HFFc6 (cell line): ENCODE measurements around the gene KRT222. TPM values are rescaled to one million over a fixed set of nuclear protein-coding genes. Genes with fewer than 3 reads are reported as not detected.

ENCODE experiments used
- DNase-seq: peaks from one replicate; pipeline ENCODE4 v3.0.0-alpha.2; 2018
- H3K27ac Mint-ChIP-seq: 2 replicates; pipeline ENCODE4 v1.8.0; 2020; ENCODE audit warnings: mild to moderate bottlenecking, mixed read lengths
- H3K27me3 Mint-ChIP-seq: 2 replicates; pipeline ENCODE4 v1.8.0; 2021; ENCODE audit warnings: mild to moderate bottlenecking, moderate library complexity, mixed read lengths; ENCODE audit not compliant: insufficient read depth
- H3K36me3 Mint-ChIP-seq: 2 replicates; pipeline ENCODE4 v1.8.0; 2021; ENCODE audit warnings: low read depth, mixed read lengths
- H3K4me1 Mint-ChIP-seq: 2 replicates; pipeline ENCODE4 v1.8.0; 2020; ENCODE audit warnings: low read depth, mixed read lengths
- H3K4me3 Mint-ChIP-seq: 2 replicates; pipeline ENCODE4 v1.8.0; 2020; ENCODE audit warnings: mild to moderate bottlenecking, moderate library complexity, mixed read lengths
- H3K9me3 Mint-ChIP-seq: 2 replicates; pipeline ENCODE4 v1.8.0; 2020; ENCODE audit warnings: mild to moderate bottlenecking, mixed read lengths
- total RNA-seq, 6 experiments: library from RNA; stranded (reverse); fragmentation: NEBNext Ultra II Directional; extraction: Animal tissue kit (Norgen Biotek cat#: 25700); gene quantifications; 2 replicates in 1 of 6; 3 replicates in 5 of 6; pipeline ENCODE4 v1.2.3, GENCODE V29; 2021
- TF ChIP-seq, protein P1 (sequence below): fragments of 200-600 bp; sonication (generic); IDR thresholded peaks from 2 replicates; pipeline ENCODE4 v1.5.0; 2021; ENCODE audit warnings: antibody characterized with exemption, mild to moderate bottlenecking

The KRT222 gene
- total RNA-seq, 6 experiments from 2014 or later = not detected

DNA sequence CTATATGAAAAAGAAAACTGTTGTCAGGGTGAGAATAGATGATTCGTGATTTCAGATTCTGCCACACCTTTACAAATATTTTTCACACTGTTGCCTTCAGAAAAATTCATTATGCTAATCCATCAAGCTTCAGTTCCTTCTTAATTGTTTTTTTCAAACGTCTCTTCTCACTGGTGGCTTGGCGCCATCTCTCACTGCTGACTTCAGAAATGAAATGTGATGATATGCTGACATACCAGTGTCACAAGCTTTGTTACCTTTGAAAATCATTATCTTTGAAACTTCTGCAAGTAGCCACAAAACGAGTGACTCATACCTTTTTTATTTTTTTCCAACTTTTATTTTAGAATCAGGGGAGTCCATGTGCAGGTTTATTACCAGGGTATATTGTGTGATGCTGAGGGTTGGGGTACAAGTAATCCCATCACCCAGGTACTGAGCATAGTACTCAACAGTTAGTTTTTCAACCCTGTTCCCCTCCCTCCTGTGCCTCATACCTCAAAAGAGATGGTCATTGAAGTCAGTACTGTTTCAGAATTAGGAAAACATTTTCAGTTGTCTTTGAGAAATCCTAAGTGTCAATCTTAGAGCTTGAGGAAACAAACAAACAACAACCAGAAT, 14.0 kb upstream of the KRT222 start:
- Mint-ChIP-seq H3K9me3 (no peaks in the 10 kb centered on the region), H3K4me1 (no peaks in the 10 kb centered on the region), H3K27me3 (peaks cover 36% of the 10 kb centered on the region), H3K4me3 (no peak overlapping the region), H3K27ac (no peak overlapping the region), H3K36me3 (no peaks in the 10 kb centered on the region)
- TF ChIP-seq, protein P1, sequence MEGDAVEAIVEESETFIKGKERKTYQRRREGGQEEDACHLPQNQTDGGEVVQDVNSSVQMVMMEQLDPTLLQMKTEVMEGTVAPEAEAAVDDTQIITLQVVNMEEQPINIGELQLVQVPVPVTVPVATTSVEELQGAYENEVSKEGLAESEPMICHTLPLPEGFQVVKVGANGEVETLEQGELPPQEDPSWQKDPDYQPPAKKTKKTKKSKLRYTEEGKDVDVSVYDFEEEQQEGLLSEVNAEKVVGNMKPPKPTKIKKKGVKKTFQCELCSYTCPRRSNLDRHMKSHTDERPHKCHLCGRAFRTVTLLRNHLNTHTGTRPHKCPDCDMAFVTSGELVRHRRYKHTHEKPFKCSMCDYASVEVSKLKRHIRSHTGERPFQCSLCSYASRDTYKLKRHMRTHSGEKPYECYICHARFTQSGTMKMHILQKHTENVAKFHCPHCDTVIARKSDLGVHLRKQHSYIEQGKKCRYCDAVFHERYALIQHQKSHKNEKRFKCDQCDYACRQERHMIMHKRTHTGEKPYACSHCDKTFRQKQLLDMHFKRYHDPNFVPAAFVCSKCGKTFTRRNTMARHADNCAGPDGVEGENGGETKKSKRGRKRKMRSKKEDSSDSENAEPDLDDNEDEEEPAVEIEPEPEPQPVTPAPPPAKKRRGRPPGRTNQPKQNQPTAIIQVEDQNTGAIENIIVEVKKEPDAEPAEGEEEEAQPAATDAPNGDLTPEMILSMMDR = no peak
- no peak for DNase-seq

GRCh38 chr17:40675905-40676304, 10.9 kb upstream of the KRT222 start:
- DNase-seq = no peak
- H3K9me3 Mint-ChIP-seq = no peaks in the 10 kb centered on the region
- no peak overlapping the region for H3K27ac Mint-ChIP-seq
- H3K4me3 Mint-ChIP-seq = no peak overlapping the region
- TF ChIP-seq, protein P1 = no peak
- peaks cover 47% of the 10 kb centered on the region for H3K27me3 Mint-ChIP-seq
- H3K4me1 Mint-ChIP-seq = no peaks in the 10 kb centered on the region
- H3K36me3 Mint-ChIP-seq = no peaks in the 10 kb centered on the region

DNA sequence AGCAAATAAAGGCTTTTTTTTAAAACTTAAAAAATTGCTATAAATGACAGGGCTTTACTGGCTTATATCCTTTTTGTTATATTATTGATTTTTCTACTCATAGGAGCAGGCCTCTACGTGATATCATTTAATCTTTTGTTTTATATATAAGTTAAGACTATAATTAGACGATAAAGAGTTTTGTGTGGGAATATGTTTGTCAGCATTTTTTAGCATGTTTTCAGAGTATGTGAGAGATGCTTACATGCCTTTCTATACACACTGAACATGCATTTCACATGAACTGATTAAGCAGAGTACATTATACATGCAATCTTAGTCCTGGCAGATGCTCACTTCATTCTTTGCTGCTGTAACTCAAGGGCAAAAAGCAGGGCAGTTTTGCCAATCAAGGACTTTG, 7.7 kb upstream of the KRT222 start:
- Mint-ChIP-seq H3K4me1 (no peaks in the 10 kb centered on the region), H3K27me3 (peaks cover 55% of the 10 kb centered on the region), H3K4me3 (no peak overlapping the region), H3K27ac (no peak overlapping the region), H3K36me3 (no peaks in the 10 kb centered on the region), H3K9me3 (no peaks in the 10 kb centered on the region)
- TF ChIP-seq, protein P1 = no peak
- no peak for DNase-seq

DNA sequence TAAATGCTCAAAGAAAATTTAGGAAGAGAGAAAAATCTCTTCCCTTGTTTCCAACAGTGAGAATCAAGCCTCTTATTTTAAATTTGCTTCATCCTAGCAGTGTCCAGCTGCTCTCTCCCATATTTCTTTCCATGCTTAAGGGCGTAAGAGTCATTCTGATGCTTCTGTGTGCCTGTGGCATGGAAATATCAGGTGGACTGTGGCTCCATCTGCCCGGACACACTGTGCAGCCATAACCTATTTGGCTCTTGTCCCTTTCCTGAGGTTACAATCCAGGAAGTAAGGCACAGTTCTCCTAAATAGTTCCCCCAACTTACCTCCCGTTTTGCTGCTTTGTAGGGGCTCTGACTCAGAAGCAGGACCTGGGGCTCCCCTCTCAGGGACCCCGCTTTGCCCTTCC, 6.3 kb upstream of the KRT222 start:
- TF ChIP-seq, protein P1 = no peak
- H3K4me3 Mint-ChIP-seq = no peak overlapping the region
- peaks cover 54% of the 10 kb centered on the region for H3K27me3 Mint-ChIP-seq
- no peak overlapping the region for H3K27ac Mint-ChIP-seq
- H3K4me1 Mint-ChIP-seq = no peaks in the 10 kb centered on the region
- DNase-seq = no peak
- no peaks in the 10 kb centered on the region for H3K36me3 Mint-ChIP-seq
- H3K9me3 Mint-ChIP-seq = no peaks in the 10 kb centered on the region

GRCh38 chr17:40666331-40666730, 1.4 kb upstream of the KRT222 start:
- Mint-ChIP-seq H3K4me1 (no peaks in the 10 kb centered on the region; the same call in 1 of the 2 replicates), H3K4me3 (no peak overlapping the region), H3K27me3 (peaks cover 62% of the 10 kb centered on the region), H3K9me3 (no peaks in the 10 kb centered on the region), H3K27ac (no peak overlapping the region), H3K36me3 (no peaks in the 10 kb centered on the region)
- TF ChIP-seq, protein P1 = no peak
- DNase-seq = no peak
